Naive thymus-derived CD4-positive, alpha-beta T cell (primary cell): ENCODE data around the gene PVR. TPM values are rescaled to one million over a fixed set of nuclear protein-coding genes. Genes with fewer than 3 reads are reported as not detected.
A peak's percentile ranks its signal among the peaks of the same experiment; 100 is the strongest.

Source experiments
- ATAC-seq: fragments of 150-1000 bp; cut with Tn5 transposase; 2 replicates; pipeline ENCODE4 v1.10.0; 2021; ENCODE audit warnings: mild to moderate bottlenecking, moderate library complexity
- CTCF ChIA-PET: fragments of 350-600 bp; sonication (Branson Sonifier 250); formaldehyde crosslinking; loops from one replicate; lab custom pipeline; 2021; ENCODE audit warnings: antibody characterized with exemption; lab: Charles Lee
- POLR2A ChIA-PET: fragments of 350-600 bp; sonication (Branson Sonifier 250); formaldehyde crosslinking; loops from one replicate; lab custom pipeline; 2021; ENCODE audit warnings: antibody characterized with exemption, inconsistent platforms; lab: Charles Lee
- DNase-seq, 9 donors: peaks; one replicate each; pipeline versions ENCODE4 v3.0.0 to v3.0.0-alpha.2; 2020 to 2022; ENCODE audit warnings: mixed read lengths in 1 of 9
- H3K27ac ChIP-seq: one replicate; pipeline ENCODE4 v1.7.0; 2013; ENCODE audit warnings: mild to moderate bottlenecking, low read depth, low read length, moderate library complexity
- H3K27me3 ChIP-seq, 2 donors: one replicate each; pipeline ENCODE4 v1.7.0; 2013; ENCODE audit warnings: low read length in 2 of 2, mild to moderate bottlenecking in 2 of 2, moderate library complexity in 2 of 2; ENCODE audit not compliant: control insufficient read depth in 2 of 2, insufficient read depth in 2 of 2
- H3K36me3 ChIP-seq, 3 experiments: 1 replicate in 2 of 3; 2 replicates in 1 of 3; pipeline ENCODE4 v1.7.0; 2013; ENCODE audit warnings: low read length in 3 of 3, mild to moderate bottlenecking in 3 of 3, moderate library complexity in 1 of 3; ENCODE audit not compliant: insufficient read depth in 3 of 3, control insufficient read depth in 2 of 3
- H3K4me1 ChIP-seq, 2 donors: one replicate each; pipeline ENCODE4 v1.7.0; 2013; ENCODE audit warnings: low read length in 2 of 2, mild to moderate bottlenecking in 2 of 2, moderate library complexity in 1 of 2; ENCODE audit not compliant: control insufficient read depth in 2 of 2, insufficient read depth in 2 of 2
- H3K4me3 ChIP-seq: 2 replicates; pipeline ENCODE4 v1.7.0; 2013; ENCODE audit warnings: mild to moderate bottlenecking, low read length
- H3K9me3 ChIP-seq, 3 experiments: 1 replicate in 2 of 3; 2 replicates in 1 of 3; pipeline ENCODE4 v1.7.0; 2013; ENCODE audit warnings: low read length in 3 of 3; ENCODE audit not compliant: control insufficient read depth in 2 of 3
- H3K27ac Mint-ChIP-seq, 9 donors: one replicate each; pipeline ENCODE4 v1.8.0; 2020 to 2022; ENCODE audit warnings: mixed read lengths in 9 of 9, mild to moderate bottlenecking in 8 of 9, moderate library complexity in 5 of 9, inconsistent platforms in 2 of 9
- H3K27me3 Mint-ChIP-seq, 5 donors: one replicate each; pipeline ENCODE4 v1.8.0; 2021 to 2022; ENCODE audit warnings: mixed read lengths in 5 of 5, mild to moderate bottlenecking in 1 of 5
- H3K36me3 Mint-ChIP-seq, 5 donors: one replicate each; pipeline ENCODE4 v1.8.0; 2020 to 2022; ENCODE audit warnings: mixed read lengths in 5 of 5, mild to moderate bottlenecking in 3 of 5, inconsistent platforms in 1 of 5
- H3K4me1 Mint-ChIP-seq, 7 donors: one replicate each; pipeline ENCODE4 v1.8.0; 2020 to 2022; ENCODE audit warnings: mixed read lengths in 7 of 7, mild to moderate bottlenecking in 3 of 7, inconsistent platforms in 1 of 7
- H3K4me3 Mint-ChIP-seq, 10 donors: one replicate each; pipeline ENCODE4 v1.8.0; 2020 to 2022; ENCODE audit warnings: mild to moderate bottlenecking in 10 of 10, mixed read lengths in 10 of 10, moderate library complexity in 6 of 10, inconsistent platforms in 2 of 10
- H3K9me3 Mint-ChIP-seq, 11 donors: one replicate each; pipeline ENCODE4 v1.8.0; 2020 to 2022; ENCODE audit warnings: mixed read lengths in 11 of 11, mild to moderate bottlenecking in 4 of 11, inconsistent platforms in 1 of 11, moderate library complexity in 1 of 11
- intact Hi-C, 2 donors: fragments of 100-400 bp; cut with micrococcal nuclease; formaldehyde crosslinking; loops; one replicate each; pipeline ENCODE4 v1.15.1; 2023
- polyA plus RNA-seq, 2 donors: library from polyadenylated mRNA; unstranded; fragments of 300-500 nt; fragmentation: Illumina TruSeq; gene quantifications; one replicate each; pipeline ENCODE4 v1.2.3, GENCODE V29; 2021
- total RNA-seq, 6 experiments: library from RNA in 5 of 6; stranded (reverse) in 5 of 6; gene quantifications; 1 replicate in 5 of 6; 2 replicates in 1 of 6; pipeline ENCODE4 v1.2.3 and lab custom pipeline; 2021 to 2026

PVR gene
- total and polyA plus RNA-seq, 7 experiments from 2014 or later, result 0.87 to 8.4 (median 4.0) TPM

GRCh38 chr19:44602081-44602480 is 41.6 kb upstream of the PVR start:
- DNase-seq (no peak), ATAC-seq (no peak)
- no peak overlapping the region for H3K27ac ChIP-seq
- H3K4me3 ChIP-seq, result no peak overlapping the region
- POLR2A ChIA-PET, result no interaction called here
- peaks cover 0 to 16% (median 9%) of the 10 kb centered on the region in 7 donors for H3K4me1 Mint-ChIP-seq
- H3K36me3 ChIP-seq, result no peaks in the 10 kb centered on the region
- H3K9me3 Mint-ChIP-seq, result peaks cover 0 to 22% (median 9%) of the 10 kb centered on the region in 11 donors
- H3K9me3 ChIP-seq, result no peaks in the 10 kb centered on the region
- H3K27me3 ChIP-seq, result no peaks in the 10 kb centered on the region
- intact Hi-C loops, result no loop called here
- H3K4me3 Mint-ChIP-seq, result no peak overlapping the region
- peaks cover 0 to 7% (median 0%) of the 10 kb centered on the region in 5 donors for H3K36me3 Mint-ChIP-seq
- CTCF ChIA-PET, result no interaction called here
- no peak overlapping the region for H3K27ac Mint-ChIP-seq
- H3K27me3 Mint-ChIP-seq, result peaks cover 0 to 27% (median 0%) of the 10 kb centered on the region in 5 donors
- H3K4me1 ChIP-seq, result no peaks in the 10 kb centered on the region

DNA sequence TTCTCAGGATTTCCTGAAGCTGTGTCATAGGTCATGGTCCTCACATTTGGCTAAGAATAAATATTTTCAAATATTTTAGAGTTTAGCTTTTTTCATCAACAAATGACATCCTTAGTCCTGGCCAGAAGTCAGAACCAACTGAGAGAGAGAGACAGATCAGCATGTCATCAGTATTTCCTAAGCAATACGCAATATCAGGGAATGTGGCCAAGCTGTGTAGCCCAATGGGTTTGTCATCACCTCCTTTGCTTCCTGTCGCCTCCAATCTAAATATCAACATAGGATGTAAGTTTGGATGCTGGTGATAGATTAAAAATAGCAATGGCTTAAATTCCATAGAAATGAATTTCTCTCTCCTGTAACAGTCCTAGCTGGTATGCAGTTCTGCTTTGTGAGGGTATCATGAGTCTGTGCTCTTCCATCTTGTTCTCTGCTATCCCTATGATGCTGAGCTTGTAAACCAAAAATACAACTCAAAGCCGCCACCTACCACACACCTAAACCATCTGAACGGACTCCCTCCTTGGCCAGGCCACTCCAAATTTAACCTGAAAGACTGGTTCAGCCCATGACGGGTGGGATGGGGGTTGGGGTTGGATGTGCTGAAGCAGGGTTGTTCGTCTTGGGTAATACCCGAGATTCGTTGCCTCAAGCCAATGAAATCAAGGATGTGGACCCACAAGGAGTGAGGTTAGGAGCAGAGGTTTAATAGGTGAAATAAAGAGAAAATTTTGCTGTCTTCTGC is 40.3 kb upstream of the PVR start:
- DNase-seq (no peak), ATAC-seq (no peak)
- Mint-ChIP-seq H3K36me3 (peaks cover 0 to 5% (median 0%) of the 10 kb centered on the region in 5 donors), H3K27ac (no peak overlapping the region), H3K9me3 (peaks cover 0 to 21% (median 4%) of the 10 kb centered on the region in 11 donors), H3K4me3 (no peak overlapping the region), H3K27me3 (peaks cover 0 to 16% (median 0%) of the 10 kb centered on the region in 5 donors), H3K4me1 (peaks cover 0 to 27% (median 22%) of the 10 kb centered on the region in 7 donors)
- ChIA-PET POLR2A (no interaction called here), CTCF (interaction anchor here (0.7 kb wide), 1 partner anchor 67 kb away, joined by 3 read pairs; no protein-coding TSS in a partner anchor)
- Histone ChIP-seq H3K36me3 (no peaks in the 10 kb centered on the region), H3K4me3 (no peak overlapping the region), H3K9me3 (no peaks in the 10 kb centered on the region), H3K4me1 (peaks cover 0 to 9% of the 10 kb centered on the region in 2 donors), H3K27ac (no peak overlapping the region), H3K27me3 (no peaks in the 10 kb centered on the region)
- intact Hi-C loops, result no loop called here

- Mint-ChIP-seq H3K4me1 (peaks cover 0 to 30% (median 22%) of the 10 kb centered on the region in 7 donors), H3K4me3 (no peak overlapping the region), H3K27ac (no peak overlapping the region), H3K9me3 (peaks cover 0 to 16% (median 4%) of the 10 kb centered on the region in 11 donors), H3K27me3 (peaks cover 0 to 13% (median 0%) of the 10 kb centered on the region in 5 donors), H3K36me3 (peaks cover 0 to 5% (median 0%) of the 10 kb centered on the region in 5 donors)
- no peaks in the 10 kb centered on the region for H3K9me3 ChIP-seq
- no peak for ATAC-seq
- intact Hi-C loops, result no loop called here
- peaks cover 0 to 10% of the 10 kb centered on the region in 2 donors for H3K4me1 ChIP-seq
- ChIA-PET CTCF (no interaction called here), POLR2A (no interaction called here)
- DNase-seq, result no peak
- H3K27ac ChIP-seq, result no peak overlapping the region
- no peaks in the 10 kb centered on the region for H3K36me3 ChIP-seq
- H3K4me3 ChIP-seq, result no peak overlapping the region
- no peaks in the 10 kb centered on the region for H3K27me3 ChIP-seq
Measured at GRCh38 chr19:44604241-44604640, 39.5 kb upstream of the PVR start.

GRCh38 chr19:44605547-44605946 is 38.2 kb upstream of the PVR start:
- Histone ChIP-seq H3K27me3 (no peaks in the 10 kb centered on the region), H3K36me3 (no peaks in the 10 kb centered on the region), H3K4me3 (no peak overlapping the region), H3K9me3 (no peaks in the 10 kb centered on the region), H3K4me1 (peaks cover 0 to 10% of the 10 kb centered on the region in 2 donors), H3K27ac (no peak overlapping the region)
- Mint-ChIP-seq H3K27ac (no peak overlapping the region), H3K4me1 (peaks cover 0 to 31% (median 22%) of the 10 kb centered on the region in 7 donors), H3K4me3 (peak overlapping the region in 1 of 10 donors; percentile 33), H3K36me3 (peaks cover 0 to 5% (median 0%) of the 10 kb centered on the region in 5 donors), H3K9me3 (peaks cover 0 to 11% (median 0%) of the 10 kb centered on the region in 11 donors), H3K27me3 (peaks cover 0 to 11% (median 0%) of the 10 kb centered on the region in 5 donors)
- intact Hi-C loops, result loop anchor here in 1 of 2 donors (5.0 kb wide), 1 partner anchor 47 kb away; no protein-coding TSS in a partner anchor
- ChIA-PET CTCF (no interaction called here), POLR2A (interaction anchor here (1.3 kb wide), 1 partner anchor 23 kb away, joined by 3 read pairs; no protein-coding TSS in a partner anchor)
- DNase-seq, result no peak
- no peak for ATAC-seq

- Histone ChIP-seq H3K36me3 (no peaks in the 10 kb centered on the region), H3K4me3 (no peak overlapping the region), H3K27ac (no peak overlapping the region), H3K9me3 (no peaks in the 10 kb centered on the region), H3K4me1 (peaks cover 0 to 10% of the 10 kb centered on the region in 2 donors), H3K27me3 (no peaks in the 10 kb centered on the region)
- H3K9me3 Mint-ChIP-seq, result peaks cover 0 to 11% (median 0%) of the 10 kb centered on the region in 11 donors
- H3K4me1 Mint-ChIP-seq, result peaks cover 0 to 31% (median 22%) of the 10 kb centered on the region in 7 donors
- ATAC-seq (peak; percentile 56), DNase-seq (peak in 4 of 9 donors; percentile 4 to 23 (median 19))
- intact Hi-C loops, result loop anchor here in 1 of 2 donors (5.0 kb wide), 1 partner anchor 45 kb away; no protein-coding TSS in a partner anchor
- H3K27ac Mint-ChIP-seq, result peak overlapping the region in 8 of 9 donors; percentile 4 to 85 (median 62)
- peaks cover 0 to 5% (median 0%) of the 10 kb centered on the region in 5 donors for H3K27me3 Mint-ChIP-seq
- peaks cover 0 to 5% (median 0%) of the 10 kb centered on the region in 5 donors for H3K36me3 Mint-ChIP-seq
- CTCF ChIA-PET, result no interaction called here
- POLR2A ChIA-PET, result no interaction called here
- H3K4me3 Mint-ChIP-seq, result peak overlapping the region in 9 of 10 donors; percentile 39 to 86 (median 75)
Measured at GRCh38 chr19:44607049-44607448, 36.7 kb upstream of the PVR start.

GRCh38 chr19:44607917-44608316 is 35.8 kb upstream of the PVR start:
- no peak for ATAC-seq
- Mint-ChIP-seq H3K36me3 (peaks cover 0 to 5% (median 0%) of the 10 kb centered on the region in 5 donors), H3K4me3 (peak overlapping the region in 6 of 10 donors; percentile 17 to 77 (median 51)), H3K27ac (peak overlapping the region in 4 of 9 donors; percentile 25 to 74 (median 71)), H3K9me3 (peaks cover 0 to 10% (median 0%) of the 10 kb centered on the region in 11 donors), H3K27me3 (peaks cover 0 to 5% (median 0%) of the 10 kb centered on the region in 5 donors), H3K4me1 (peaks cover 0 to 31% (median 22%) of the 10 kb centered on the region in 7 donors)
- Histone ChIP-seq H3K4me3 (no peak overlapping the region), H3K4me1 (peaks cover 0 to 10% of the 10 kb centered on the region in 2 donors), H3K36me3 (no peaks in the 10 kb centered on the region), H3K9me3 (no peaks in the 10 kb centered on the region), H3K27ac (no peak overlapping the region), H3K27me3 (no peaks in the 10 kb centered on the region)
- POLR2A ChIA-PET, result no interaction called here
- intact Hi-C loops, result loop anchor here in 1 of 2 donors (5.0 kb wide), 1 partner anchor 44 kb away; no protein-coding TSS in a partner anchor
- CTCF ChIA-PET, result no interaction called here
- no peak for DNase-seq
